Caco-2 (cell line): ENCODE data around the gene TRIM71. TPM values are rescaled to one million over a fixed set of nuclear protein-coding genes. Genes with fewer than 3 reads are reported as not detected.
A peak's percentile ranks its signal among the peaks of the same experiment; 100 is the strongest.

ENCODE experiments used
- BruUV-seq: library from RNA; stranded (reverse); fragments of 400-500 nt; replicated peaks from 2 replicates; lab custom pipeline; 2021; lab: Mats Ljungman, UMichigan
- CTCF ChIA-PET: fragments of 300-600 bp; sonication (Branson Sonifier 250); formaldehyde crosslinking; loops from one replicate; lab custom pipeline; 2022; ENCODE audit warnings: antibody characterized with exemption; lab: Charles Lee
- POLR2A ChIA-PET: fragments of 300-600 bp; sonication (Branson Sonifier 250); formaldehyde crosslinking; loops from one replicate; lab custom pipeline; 2022; ENCODE audit warnings: antibody characterized with exemption; lab: Charles Lee
- DNase-seq, 2 experiments: peaks; one replicate each; pipeline versions ENCODE4 v3.0.0 to v3.0.0-alpha.2; 2020 to 2022
- H3K27me3 ChIP-seq: replicated peaks from 2 replicates; pipeline ENCODE4 v1.6.0; 2011; ENCODE audit warnings: low read length; ENCODE audit not compliant: control insufficient read depth, insufficient read depth
- H3K36me3 ChIP-seq: 2 replicates; pipeline ENCODE4 v1.5.1; 2011; ENCODE audit warnings: low read length; ENCODE audit not compliant: control insufficient read depth, insufficient read depth
- H3K4me1 ChIP-seq: fragments of 250-450 bp; sonication (Bioruptor Pico); 2 replicates; pipeline ENCODE4 v1.5.1; 2020; ENCODE audit warnings: mild to moderate bottlenecking
- H3K4me3 ChIP-seq: 2 replicates; pipeline ENCODE4 v1.5.1; 2011; ENCODE audit warnings: low read depth, mild to moderate bottlenecking, control low read depth, low read length
- H3K9me3 ChIP-seq: fragments of 250-450 bp; sonication (Bioruptor Pico); 2 replicates; pipeline ENCODE4 v1.5.1; 2020; ENCODE audit warnings: mild to moderate bottlenecking, moderate library complexity
- H3K27ac Mint-ChIP-seq: one replicate; pipeline ENCODE4 v1.8.0; 2022; ENCODE audit warnings: mixed read lengths; ENCODE audit not compliant: unreplicated experiment
- H3K27me3 Mint-ChIP-seq: one replicate; pipeline ENCODE4 v1.8.0; 2022; ENCODE audit warnings: mixed read lengths; ENCODE audit not compliant: insufficient read depth, unreplicated experiment
- H3K36me3 Mint-ChIP-seq: one replicate; pipeline ENCODE4 v1.8.0; 2022; ENCODE audit warnings: mild to moderate bottlenecking, mixed read lengths; ENCODE audit not compliant: insufficient read depth, unreplicated experiment
- H3K4me1 Mint-ChIP-seq: one replicate; pipeline ENCODE4 v1.8.0; 2022; ENCODE audit warnings: low read depth, mixed read lengths; ENCODE audit not compliant: unreplicated experiment
- H3K4me3 Mint-ChIP-seq: one replicate; pipeline ENCODE4 v1.8.0; 2022; ENCODE audit warnings: mild to moderate bottlenecking, moderate library complexity, mixed read lengths; ENCODE audit not compliant: unreplicated experiment
- H3K9me3 Mint-ChIP-seq: one replicate; pipeline ENCODE4 v1.8.0; 2022; ENCODE audit warnings: mixed read lengths; ENCODE audit not compliant: unreplicated experiment
- CTCF ChIP-seq, 2 experiments: fragments of 200-600 bp in 1 of 2; IDR thresholded peaks; 1 replicate in 1 of 2; 2 replicates in 1 of 2; pipeline versions ENCODE4 v1.5.1 to v1.8.0; 2011 to 2022; ENCODE audit warnings: antibody characterized with exemption in 1 of 2, control low read depth in 1 of 2, inconsistent platforms in 1 of 2, low read depth in 1 of 2, low read length in 1 of 2, mild to moderate bottlenecking in 1 of 2, moderate library complexity in 1 of 2; ENCODE audit not compliant: insufficient read depth in 1 of 2, severe bottlenecking in 1 of 2, unreplicated experiment in 1 of 2
- intact Hi-C: fragments of 100-400 bp; cut with micrococcal nuclease; formaldehyde crosslinking; loops from one replicate; pipeline ENCODE4 v1.10.0; 2022; ENCODE audit not compliant: unreplicated experiment
- total RNA-seq: library from RNA; stranded (reverse); gene quantifications from 2 replicates; pipeline ENCODE4 v1.2.3, GENCODE V29; 2022

The TRIM71 gene
- total RNA-seq, 1 experiment from 2014 or later: 68.4 TPM

- H3K4me3 ChIP-seq: no peak overlapping the region
- no peak overlapping the region for H3K4me3 Mint-ChIP-seq
- H3K27me3 ChIP-seq: no peaks in the 10 kb centered on the region
- no peaks in the 10 kb centered on the region; the same call in 1 of the 2 replicates for H3K36me3 ChIP-seq
- no peak for TF ChIP-seq CTCF (IDR thresholded peaks at IDR 0.05; ENCODE audit: insufficient read depth in 1 of 2, low read depth in 1 of 2, low read length in 1 of 2, severe bottlenecking in 1 of 2, unreplicated experiment in 1 of 2)
- ChIA-PET CTCF (no interaction called here), POLR2A (no interaction called here)
- intact Hi-C loops: no loop called here
- no peaks in the 10 kb centered on the region for H3K9me3 Mint-ChIP-seq
- H3K27ac Mint-ChIP-seq: peak overlapping the region; percentile 32
- peaks cover 41% of the 10 kb centered on the region for H3K4me1 Mint-ChIP-seq
- H3K9me3 ChIP-seq: no peaks in the 10 kb centered on the region
- H3K36me3 Mint-ChIP-seq: peaks cover 44% of the 10 kb centered on the region
- no peak for DNase-seq
- peaks cover 50% of the 10 kb centered on the region for H3K4me1 ChIP-seq
- BruUV-seq: no TSS peak
- H3K27me3 Mint-ChIP-seq: no peaks in the 10 kb centered on the region
Observed at GRCh38 chr3:32832193-32832592, 14.4 kb downstream of the TRIM71 start.

GRCh38 chr3:32835049-32835371, 17.2 kb downstream of the TRIM71 start:
- H3K4me1 Mint-ChIP-seq: peaks cover 38% of the 10 kb centered on the region
- no peaks in the 10 kb centered on the region for H3K9me3 Mint-ChIP-seq
- H3K27me3 Mint-ChIP-seq: no peaks in the 10 kb centered on the region
- no TSS peak for BruUV-seq
- no peak overlapping the region for H3K4me3 Mint-ChIP-seq
- intact Hi-C loops: no loop called here
- H3K27me3 ChIP-seq: no peaks in the 10 kb centered on the region
- H3K36me3 Mint-ChIP-seq: peaks cover 32% of the 10 kb centered on the region
- H3K36me3 ChIP-seq: no peaks in the 10 kb centered on the region; the same call in 1 of the 2 replicates
- H3K4me3 ChIP-seq: no peak overlapping the region
- TF ChIP-seq CTCF (IDR thresholded peaks at IDR 0.05; ENCODE audit: insufficient read depth in 1 of 2, low read depth in 1 of 2, low read length in 1 of 2, severe bottlenecking in 1 of 2, unreplicated experiment in 1 of 2): no peak
- no peak for DNase-seq
- ChIA-PET POLR2A (interaction anchor here (1.1 kb wide), 1 partner anchor 53 kb away, joined by 6 read pairs; no protein-coding TSS in a partner anchor), CTCF (no interaction called here)
- no peaks in the 10 kb centered on the region for H3K9me3 ChIP-seq
- no peak overlapping the region for H3K27ac Mint-ChIP-seq
- H3K4me1 ChIP-seq: peaks cover 60% of the 10 kb centered on the region

GRCh38 chr3:32835961-32836360, 18.2 kb downstream of the TRIM71 start:
- CTCF ChIA-PET: no interaction called here
- BruUV-seq: no TSS peak
- POLR2A ChIA-PET: interaction anchor here (1.1 kb wide), 1 partner anchor 54 kb away, joined by 6 read pairs; no protein-coding TSS in a partner anchor
- H3K27me3 ChIP-seq: no peaks in the 10 kb centered on the region
- Mint-ChIP-seq H3K36me3 (peaks cover 24% of the 10 kb centered on the region), H3K27me3 (no peaks in the 10 kb centered on the region), H3K4me3 (no peak overlapping the region), H3K4me1 (peaks cover 45% of the 10 kb centered on the region), H3K9me3 (no peaks in the 10 kb centered on the region), H3K27ac (peak overlapping the region; percentile 69)
- no peaks in the 10 kb centered on the region; the same call in 1 of the 2 replicates for H3K36me3 ChIP-seq
- no peak for DNase-seq
- H3K9me3 ChIP-seq: no peaks in the 10 kb centered on the region
- intact Hi-C loops: no loop called here
- H3K4me3 ChIP-seq: no peak overlapping the region
- H3K4me1 ChIP-seq: peaks cover 65% of the 10 kb centered on the region
- no peak for TF ChIP-seq CTCF (IDR thresholded peaks at IDR 0.05; ENCODE audit: insufficient read depth in 1 of 2, low read depth in 1 of 2, low read length in 1 of 2, severe bottlenecking in 1 of 2, unreplicated experiment in 1 of 2)
